ENCODE data around the gene EML4. TPM values are rescaled to one million over a fixed set of nuclear protein-coding genes. Genes with fewer than 3 reads are reported as not detected.

The EML4 gene
- total and polyA plus RNA-seq, 2 of the 13 experiments (the other 11 are each of a cell fraction or from before 2014, with no cell fraction given): 243 to 476 TPM

- TF ChIP-seq ZHX1 (CRISPR knock-in tag; IDR thresholded peaks at IDR 0.05; ENCODE audit: low read depth) (peak; percentile 55; the same call in 1 of the 2 replicates), KLF12 (CRISPR knock-in tag; IDR thresholded peaks at IDR 0.05; ENCODE audit: borderline replicate concordance) (peak; percentile 67; the same call in 1 of the 2 replicates), BRD4 (CRISPR knock-in tag; IDR thresholded peaks at IDR 0.05) (peak; percentile 87), ZFP62 (CRISPR knock-in tag; IDR thresholded peaks at IDR 0.05) (no peak), SMAD9 (CRISPR knock-in tag; IDR thresholded peaks at IDR 0.05) (no peak), ZNF224 (CRISPR knock-in tag; IDR thresholded peaks at IDR 0.05) (no peak), MIER3 (CRISPR knock-in tag; IDR thresholded peaks at IDR 0.05; ENCODE audit: borderline replicate concordance) (peak; percentile 98), CEBPB (IDR thresholded peaks at IDR 0.05; ENCODE audit: borderline replicate concordance, low read depth, low read length) (no peak; the same call in 1 of the 2 replicates), ZNF775 (CRISPR knock-in tag; IDR thresholded peaks at IDR 0.05; ENCODE audit: borderline replicate concordance) (no peak), ZNF124 (CRISPR knock-in tag; IDR thresholded peaks at IDR 0.05) (peak; percentile 86; the same call in 1 of the 2 replicates), MIXL1 (CRISPR knock-in tag; IDR thresholded peaks at IDR 0.05) (peak; percentile 97), ZNF17 (CRISPR knock-in tag; IDR thresholded peaks at IDR 0.05) (no peak), ZFX (CRISPR knock-in tag; IDR thresholded peaks at IDR 0.05; ENCODE audit: low read depth) (no peak; the same call in 1 of the 2 replicates), ZNF549 (CRISPR knock-in tag; IDR thresholded peaks at IDR 0.05) (no peak), HHEX (CRISPR knock-in tag; IDR thresholded peaks at IDR 0.05) (peak; percentile 89), ARNT2 (CRISPR knock-in tag; IDR thresholded peaks at IDR 0.05; ENCODE audit: low read depth) (no peak), ZNF691 (CRISPR knock-in tag; IDR thresholded peaks at IDR 0.05; ENCODE audit: borderline replicate concordance, low read depth) (peak; percentile 28; the same call in 1 of the 2 replicates), TMF1 (CRISPR knock-in tag; IDR thresholded peaks at IDR 0.05; ENCODE audit: low read depth) (no peak; the same call in 1 of the 2 replicates), ZNF530 (CRISPR knock-in tag; IDR thresholded peaks at IDR 0.05; ENCODE audit: low read depth) (no peak), ZMAT3 (CRISPR knock-in tag; conservative IDR thresholded peaks at IDR 0.05) (0 out of 2 replicates have a peak, but pooled peaks have one; percentile 34), SKI (IDR thresholded peaks at IDR 0.05; ENCODE audit: partially characterized antibody) (peak; percentile 70), DR1 (CRISPR knock-in tag; IDR thresholded peaks at IDR 0.05) (no peak), ZNF3 (CRISPR knock-in tag; IDR thresholded peaks at IDR 0.05) (no peak), SMAD3 (CRISPR knock-in tag; IDR thresholded peaks at IDR 0.05) (peak; percentile 72), MEIS2 (CRISPR knock-in tag; IDR thresholded peaks at IDR 0.05) (peak; percentile 99), ZNF256 (CRISPR knock-in tag; conservative IDR thresholded peaks at IDR 0.05) (no peak), CEBPG (CRISPR knock-in tag; IDR thresholded peaks at IDR 0.05) (peak; percentile 93), ZNF292 (CRISPR knock-in tag; IDR thresholded peaks at IDR 0.05; ENCODE audit: borderline replicate concordance, low read depth) (peak; percentile 47; the same call in 1 of the 2 replicates)
- TF ChIP-seq, protein P1, sequence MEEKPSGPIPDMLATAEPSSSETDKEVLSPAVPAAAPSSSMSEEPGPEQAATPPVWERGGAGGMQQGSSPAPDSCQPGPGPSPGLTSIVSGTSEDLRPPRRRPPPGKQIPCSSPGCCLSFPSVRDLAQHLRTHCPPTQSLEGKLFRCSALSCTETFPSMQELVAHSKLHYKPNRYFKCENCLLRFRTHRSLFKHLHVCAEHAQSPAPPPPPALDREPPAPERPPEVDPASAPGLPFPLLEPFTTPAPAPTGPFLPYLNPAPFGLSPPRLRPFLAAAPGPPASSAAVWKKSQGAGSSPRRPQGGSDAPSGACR (CRISPR knock-in tag; IDR thresholded peaks at IDR 0.05): no peak
Observed at GRCh38 chr2:42135381-42136312, 33.5 kb upstream of the EML4 start (continued).

Data from HepG2 (cell line).